ENCODE measurements around the gene VANGL2.
"Not testable (repeated sequence)": the region's sequence is repeated elsewhere in the genome, so short reads cannot be mapped to it uniquely, and the experiment has no call there.

VANGL2 gene

DNA sequence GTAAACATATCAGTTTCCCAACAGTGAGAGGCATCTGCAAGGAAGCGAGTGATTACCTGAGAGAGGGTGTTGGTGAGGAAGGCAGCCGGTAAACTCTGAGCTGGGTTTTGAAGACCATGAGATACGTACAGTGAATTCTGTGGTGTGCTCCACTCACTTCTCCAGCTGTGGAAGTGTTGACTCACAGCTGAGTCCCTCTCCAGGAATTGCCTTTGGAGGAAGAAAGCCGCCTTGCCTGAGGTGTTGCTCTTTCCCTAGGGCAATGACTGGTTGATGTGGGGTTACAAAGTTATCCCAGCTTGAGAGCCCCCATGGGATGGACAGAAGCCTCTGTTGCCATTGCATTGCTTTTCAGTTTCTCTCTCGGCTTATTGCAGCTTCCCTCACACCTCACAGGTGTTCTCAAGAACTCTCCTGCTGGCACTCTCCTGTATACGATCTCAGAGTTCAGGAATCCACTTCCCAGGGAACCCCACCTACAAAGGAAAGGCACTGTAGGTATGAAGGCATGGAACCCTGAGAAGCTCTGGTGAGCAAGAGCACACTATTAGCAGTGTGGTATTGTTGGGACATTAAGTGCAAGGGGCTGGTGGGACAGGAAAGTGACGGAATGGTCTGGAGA lies 22.7 kb upstream of the VANGL2 start:
- no peak for DNase-seq
- peaks cover 13% of the 10 kb centered on the region for H3K4me1 Mint-ChIP-seq
- no peak for ATAC-seq
- no peak overlapping the region for H3K27ac Mint-ChIP-seq
- H3K9me3 Mint-ChIP-seq = no peaks in the 10 kb centered on the region
- no peaks in the 10 kb centered on the region for H3K36me3 Mint-ChIP-seq (ENCODE audit: low read depth)
- no peak overlapping the region for H3K4me3 Mint-ChIP-seq
- H3K27me3 Mint-ChIP-seq = no peaks in the 10 kb centered on the region

DNA sequence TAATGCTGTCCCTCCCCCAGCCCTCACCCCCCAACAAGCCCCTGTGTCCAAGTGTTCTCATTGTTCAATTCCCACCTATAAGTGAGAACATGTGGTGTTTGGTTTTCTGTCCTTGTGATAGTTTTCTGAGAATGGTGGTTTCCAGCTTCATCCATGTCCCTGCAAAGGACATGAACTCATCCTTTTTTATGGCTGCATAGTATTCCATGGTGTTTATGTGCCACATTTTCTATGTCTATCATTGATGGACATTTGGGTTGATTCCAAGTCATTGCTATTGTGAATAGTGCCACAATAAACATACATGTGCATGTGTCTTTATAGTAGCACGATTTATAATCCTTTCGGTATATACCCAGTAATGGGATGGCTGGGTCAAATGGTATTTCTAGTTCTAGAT lies 15.6 kb upstream of the VANGL2 start:
- DNase-seq; H3K36me3 Mint-ChIP-seq (ENCODE audit: low read depth): not testable (repeated sequence)

DNA sequence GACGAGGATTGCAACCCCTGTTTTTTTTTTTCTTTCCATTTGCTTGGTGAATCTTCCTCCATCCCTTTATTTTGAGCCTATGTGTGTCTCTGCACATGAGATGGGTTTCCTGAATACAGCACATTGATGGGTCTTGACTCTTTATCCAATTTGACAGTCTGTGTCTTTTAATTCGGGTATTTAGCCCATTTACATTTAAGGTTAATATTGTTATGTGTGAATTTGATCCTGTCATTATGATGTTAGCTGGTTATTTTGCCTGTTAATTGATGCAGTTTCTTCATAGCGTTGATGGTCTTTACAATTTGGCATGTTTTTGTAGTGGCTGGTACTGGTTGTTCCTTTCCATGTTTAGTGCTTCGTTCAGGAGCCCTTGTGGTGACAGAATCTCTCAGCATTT lies 12.0 kb upstream of the VANGL2 start:
- H3K4me1 Mint-ChIP-seq; H3K9me3 Mint-ChIP-seq; H3K27ac Mint-ChIP-seq; DNase-seq; H3K4me3 Mint-ChIP-seq; H3K36me3 Mint-ChIP-seq (ENCODE audit: low read depth); H3K27me3 Mint-ChIP-seq; ATAC-seq: not testable (repeated sequence)

More for the DNA sequence above, 15.6 kb upstream of the VANGL2 start:
- ATAC-seq, H3K4me3 Mint-ChIP-seq, H3K9me3 Mint-ChIP-seq, H3K27ac Mint-ChIP-seq, H3K27me3 Mint-ChIP-seq, H3K4me1 Mint-ChIP-seq: not testable (repeated sequence)

DNA sequence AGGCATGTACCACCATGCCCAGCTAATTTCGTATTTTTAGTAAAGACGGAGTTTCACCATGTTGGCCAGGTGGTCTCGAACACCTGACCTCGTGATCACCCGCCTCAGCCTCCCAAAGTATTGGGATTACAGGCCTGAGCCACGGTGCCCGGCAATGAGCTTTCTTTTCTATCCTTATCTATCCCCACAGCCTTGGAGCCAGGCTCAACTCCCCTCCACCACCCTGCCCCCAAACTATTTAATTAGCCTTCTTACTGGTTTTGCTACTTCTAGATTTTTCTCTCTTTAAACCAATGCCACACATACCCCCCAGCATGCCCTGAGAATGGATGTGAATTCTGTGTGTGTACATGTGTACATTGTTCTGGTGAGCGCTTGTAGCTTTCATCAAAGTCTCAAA lies 5.7 kb upstream of the VANGL2 start:
- DNase-seq (no peak), ATAC-seq (no peak)
- no peak overlapping the region for H3K27ac Mint-ChIP-seq
- no peaks in the 10 kb centered on the region for H3K9me3 Mint-ChIP-seq
- no peak overlapping the region for H3K4me3 Mint-ChIP-seq
- H3K36me3 Mint-ChIP-seq (ENCODE audit: low read depth) = no peaks in the 10 kb centered on the region
- no peaks in the 10 kb centered on the region for H3K4me1 Mint-ChIP-seq
- peaks cover 3% of the 10 kb centered on the region for H3K27me3 Mint-ChIP-seq

DNA sequence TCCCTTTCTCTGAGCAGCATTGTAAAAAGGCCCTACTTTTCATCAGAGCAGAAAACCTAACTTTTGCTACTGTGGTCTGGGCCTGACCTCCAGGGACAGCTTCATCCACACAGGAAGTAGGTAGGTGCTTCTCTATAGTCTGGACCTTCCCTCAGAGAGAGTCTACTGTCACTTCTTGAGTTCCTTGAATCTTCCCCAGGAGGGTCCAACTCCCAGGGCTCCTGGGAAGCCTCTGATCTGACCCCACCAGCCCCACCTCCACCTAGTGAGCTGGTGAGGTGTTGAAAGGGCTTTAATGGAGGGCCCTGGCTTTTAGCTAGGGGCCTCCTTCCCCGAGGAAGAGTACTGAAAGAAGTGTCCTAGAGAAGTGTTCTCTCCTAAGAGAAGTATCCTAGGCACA lies 2.7 kb upstream of the VANGL2 start:
- H3K36me3 Mint-ChIP-seq (ENCODE audit: low read depth) = no peaks in the 10 kb centered on the region
- peaks cover 11% of the 10 kb centered on the region for H3K4me1 Mint-ChIP-seq
- H3K27ac Mint-ChIP-seq = no peak overlapping the region
- DNase-seq (no peak), ATAC-seq (no peak)
- no peaks in the 10 kb centered on the region for H3K9me3 Mint-ChIP-seq
- peaks cover 14% of the 10 kb centered on the region for H3K27me3 Mint-ChIP-seq
- no peak overlapping the region for H3K4me3 Mint-ChIP-seq

DNA sequence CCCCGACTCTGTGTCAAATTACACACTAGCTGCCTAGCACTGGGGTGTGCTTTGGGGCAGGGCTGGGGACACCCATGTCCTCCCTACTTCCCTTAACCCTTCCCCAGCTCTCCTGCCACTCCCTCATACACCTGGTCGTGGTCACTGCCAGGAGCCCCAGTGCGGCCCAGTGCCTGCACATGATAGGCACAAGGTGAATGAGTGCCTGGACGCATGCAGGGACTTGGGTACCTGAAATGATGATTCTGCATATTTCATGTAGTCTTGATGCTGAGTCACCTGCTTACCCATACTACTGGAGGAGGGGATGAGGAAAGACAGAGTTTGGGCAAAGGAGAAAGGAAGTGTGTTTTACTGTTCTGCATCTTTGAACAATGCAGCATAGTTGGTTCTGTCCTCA lies 1.5 kb upstream of the VANGL2 start:
- Mint-ChIP-seq H3K27me3 (peaks cover 14% of the 10 kb centered on the region), H3K36me3 (ENCODE audit: low read depth) (no peaks in the 10 kb centered on the region), H3K4me1 (peaks cover 11% of the 10 kb centered on the region), H3K4me3 (no peak overlapping the region), H3K9me3 (no peaks in the 10 kb centered on the region), H3K27ac (no peak overlapping the region)
- DNase-seq (no peak), ATAC-seq (peak; percentile 13)

DNA sequence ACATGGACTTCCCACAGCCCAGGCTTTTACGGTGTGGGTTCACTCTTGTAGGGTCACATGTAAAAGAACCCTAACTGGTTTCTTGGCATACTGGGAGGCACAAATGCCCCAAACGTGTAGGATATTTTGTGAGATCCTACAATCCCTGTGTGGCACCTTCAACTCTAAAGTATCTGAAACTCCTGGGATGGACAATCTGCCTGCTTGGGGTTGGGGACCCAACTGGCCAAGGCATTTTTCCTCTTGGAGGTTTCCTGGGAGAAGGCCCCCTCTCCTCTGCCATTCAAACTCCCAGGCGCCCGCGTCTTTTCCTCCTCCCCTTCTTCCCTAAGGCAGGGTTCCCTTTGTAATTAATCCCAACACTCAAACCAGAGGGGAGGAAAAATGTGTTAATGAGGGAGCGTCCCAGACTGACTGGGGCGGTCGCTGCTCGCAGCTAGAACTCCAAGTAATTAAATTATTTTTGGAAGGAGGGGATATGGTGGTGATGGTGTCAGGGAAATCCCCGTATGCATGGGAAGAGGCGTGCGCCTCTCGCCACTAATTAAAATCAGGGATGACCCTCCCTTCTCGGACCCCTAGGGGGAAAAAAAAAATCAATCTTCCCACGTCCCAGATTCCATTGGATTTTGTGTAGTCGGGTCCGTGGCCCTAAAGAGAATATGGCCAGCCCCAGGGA lies 681 bp upstream of the VANGL2 start:
- H3K27ac Mint-ChIP-seq = no peak overlapping the region
- ATAC-seq = no peak
- H3K4me1 Mint-ChIP-seq = peaks cover 11% of the 10 kb centered on the region
- H3K27me3 Mint-ChIP-seq = peaks cover 13% of the 10 kb centered on the region
- no peaks in the 10 kb centered on the region for H3K9me3 Mint-ChIP-seq
- no peaks in the 10 kb centered on the region for H3K36me3 Mint-ChIP-seq (ENCODE audit: low read depth)
- peak overlapping the region; percentile 31 for H3K4me3 Mint-ChIP-seq
- no peak for DNase-seq

DNA sequence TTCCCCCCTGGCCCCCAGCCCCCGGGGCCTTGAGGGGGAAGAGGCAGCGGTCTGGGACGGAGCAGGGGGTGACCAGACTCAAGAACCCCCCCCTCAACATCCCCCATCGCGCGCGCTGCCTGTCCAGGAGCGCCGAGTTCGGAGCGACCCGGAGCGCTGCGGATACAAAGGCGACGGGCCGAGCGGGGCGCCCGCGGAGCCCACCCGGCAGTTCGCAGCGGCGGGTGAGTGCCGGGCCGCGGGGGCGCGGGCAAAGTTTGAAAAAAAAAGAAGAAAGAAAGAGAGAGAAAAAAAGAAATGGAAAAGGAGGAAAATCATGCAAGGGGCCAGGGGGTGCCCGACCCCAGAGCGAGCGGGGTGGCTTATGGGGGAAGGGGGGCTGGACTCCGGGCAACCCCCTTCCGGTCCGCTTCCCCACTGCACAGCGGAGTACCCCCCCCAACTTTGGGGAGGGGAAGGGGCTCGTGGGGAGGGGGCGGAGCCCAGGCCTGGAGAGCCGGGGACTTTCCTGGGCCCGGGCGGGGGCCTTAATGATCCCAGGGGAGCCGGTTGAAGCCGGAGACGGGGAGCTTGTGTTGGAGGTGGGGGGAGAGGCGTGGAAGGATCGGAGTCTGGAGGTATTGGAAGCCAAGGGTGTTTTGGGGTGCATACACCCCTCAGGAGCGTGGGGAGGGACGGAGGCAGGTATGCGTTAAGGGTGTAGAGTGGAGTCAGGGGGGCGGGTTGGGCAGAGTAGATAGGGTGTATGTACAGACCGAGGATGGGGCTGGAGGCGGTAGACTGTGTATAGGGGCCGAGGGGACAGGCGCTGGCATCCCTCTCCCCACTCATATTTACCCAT lies 502 bp downstream of the VANGL2 start:
- Mint-ChIP-seq H3K9me3 (no peaks in the 10 kb centered on the region), H3K4me1 (peaks cover 11% of the 10 kb centered on the region), H3K27me3 (peaks cover 12% of the 10 kb centered on the region), H3K4me3 (peak overlapping the region; percentile 39), H3K27ac (no peak overlapping the region), H3K36me3 (ENCODE audit: low read depth) (no peaks in the 10 kb centered on the region)
- ATAC-seq = peak; percentile 38
- DNase-seq = no peak

DNA sequence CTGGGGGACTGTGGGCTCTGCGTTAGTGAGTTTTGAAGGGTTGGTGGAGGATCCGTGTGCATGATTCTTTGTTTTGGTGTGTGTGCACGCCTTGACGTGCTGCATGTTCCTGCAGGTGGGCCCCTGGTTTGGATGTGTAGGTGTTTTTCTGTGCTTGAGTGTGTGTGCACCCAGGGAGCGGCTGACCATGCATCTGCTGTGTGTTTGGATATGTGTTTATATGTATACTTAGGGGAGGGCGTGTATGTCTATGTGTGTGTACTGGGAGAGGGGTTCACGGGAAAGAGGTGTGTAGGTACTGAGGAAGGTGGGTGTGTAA lies 1.1 kb downstream of the VANGL2 start:
- Mint-ChIP-seq H3K4me1 (peaks cover 11% of the 10 kb centered on the region), H3K27me3 (peaks cover 10% of the 10 kb centered on the region), H3K36me3 (ENCODE audit: low read depth) (no peaks in the 10 kb centered on the region), H3K9me3 (no peaks in the 10 kb centered on the region), H3K27ac (no peak overlapping the region), H3K4me3 (peak overlapping the region; percentile 39)
- DNase-seq = no peak
- peak; percentile 27 for ATAC-seq

DNA sequence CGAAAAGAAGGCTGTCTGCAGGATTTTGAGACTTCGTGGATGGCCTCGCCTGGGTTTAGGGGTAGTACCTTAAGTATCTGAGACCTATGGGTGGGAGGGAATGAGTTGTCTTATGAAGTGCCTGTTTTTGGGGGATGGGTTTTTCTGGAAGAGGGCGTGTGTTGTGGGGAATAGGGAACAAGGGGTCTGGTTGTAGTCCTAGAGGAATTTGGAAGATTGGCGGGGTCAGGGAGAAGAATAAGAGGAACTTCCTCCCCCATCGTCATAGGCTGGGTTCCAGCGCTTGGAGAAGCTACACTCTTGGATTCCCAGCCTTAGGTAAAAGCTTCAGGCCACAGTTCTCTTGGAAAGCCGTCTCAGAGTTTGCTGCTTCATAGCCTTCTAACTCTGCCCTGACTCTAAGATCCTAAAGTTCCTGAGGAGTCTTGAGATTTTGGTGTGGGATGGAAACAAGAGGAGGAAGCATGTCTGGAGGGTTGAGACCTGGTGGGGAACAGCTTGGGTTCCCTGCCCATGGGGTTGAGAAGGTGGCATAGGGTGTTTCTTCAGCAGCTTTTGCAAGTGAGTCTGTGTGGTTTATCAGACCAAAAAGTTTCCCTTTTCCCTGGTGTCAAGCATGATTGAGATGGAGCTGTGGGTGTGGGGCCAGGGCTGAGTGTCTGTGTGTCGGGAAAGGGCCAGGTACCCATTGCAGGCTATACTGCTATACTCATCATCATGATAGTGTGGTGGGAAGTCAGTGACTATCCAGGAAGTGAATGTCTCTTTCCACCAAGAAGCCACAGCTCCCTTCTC lies 1.8 kb downstream of the VANGL2 start:
- Mint-ChIP-seq H3K9me3 (no peaks in the 10 kb centered on the region), H3K4me1 (peaks cover 11% of the 10 kb centered on the region), H3K36me3 (ENCODE audit: low read depth) (no peaks in the 10 kb centered on the region), H3K27me3 (peaks cover 10% of the 10 kb centered on the region), H3K4me3 (peak overlapping the region; percentile 39), H3K27ac (no peak overlapping the region)
- ATAC-seq (no peak), DNase-seq (no peak)

DNA sequence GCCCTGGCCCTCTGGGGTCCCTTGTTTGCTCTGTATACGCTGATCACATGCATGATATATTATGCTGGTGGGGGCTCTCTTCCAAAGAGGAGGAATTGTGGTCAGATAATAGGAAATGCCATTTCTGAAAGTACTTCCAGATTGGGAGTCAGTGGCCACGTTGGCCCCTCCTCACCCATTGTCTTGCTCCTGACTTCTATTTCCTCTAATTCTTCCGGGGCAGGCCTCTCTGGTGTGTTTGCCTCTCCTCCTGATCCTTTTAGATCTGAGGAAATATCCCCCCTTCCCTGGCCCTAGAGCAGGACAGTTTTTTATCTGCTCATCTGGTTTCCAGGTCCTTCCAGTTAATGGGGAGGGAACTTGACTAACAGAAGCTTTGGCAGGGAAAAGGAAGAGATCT lies 2.9 kb downstream of the VANGL2 start:
- no peak overlapping the region for H3K27ac Mint-ChIP-seq
- peaks cover 11% of the 10 kb centered on the region for H3K4me1 Mint-ChIP-seq
- no peak overlapping the region for H3K4me3 Mint-ChIP-seq
- DNase-seq = no peak
- no peaks in the 10 kb centered on the region for H3K9me3 Mint-ChIP-seq
- peaks cover 10% of the 10 kb centered on the region for H3K27me3 Mint-ChIP-seq
- H3K36me3 Mint-ChIP-seq (ENCODE audit: low read depth) = no peaks in the 10 kb centered on the region
- no peak for ATAC-seq

DNA sequence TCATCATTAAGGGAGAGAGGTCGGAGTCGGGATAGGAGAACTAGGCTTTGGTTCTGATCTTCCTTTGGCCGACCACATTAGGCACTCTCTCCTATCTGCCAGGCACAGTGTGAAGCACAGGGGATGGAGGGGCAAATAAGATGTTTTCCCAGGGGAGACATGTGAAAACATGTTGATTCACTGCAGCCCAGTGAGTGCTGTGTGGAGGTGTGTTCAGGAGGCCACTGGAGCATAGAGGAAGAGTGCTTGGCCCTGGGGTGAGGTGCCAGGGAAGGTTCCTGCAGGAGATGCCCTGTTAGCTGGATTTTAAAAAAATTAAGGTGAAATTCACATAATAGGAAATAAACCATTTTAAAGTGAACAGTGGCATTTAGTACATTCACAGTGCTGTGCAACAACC lies 3.7 kb downstream of the VANGL2 start:
- ATAC-seq (no peak), DNase-seq (no peak)
- Mint-ChIP-seq H3K36me3 (ENCODE audit: low read depth) (no peaks in the 10 kb centered on the region), H3K4me1 (peaks cover 11% of the 10 kb centered on the region), H3K27me3 (peaks cover 10% of the 10 kb centered on the region), H3K4me3 (no peak overlapping the region), H3K27ac (no peak overlapping the region), H3K9me3 (no peaks in the 10 kb centered on the region)

DNA sequence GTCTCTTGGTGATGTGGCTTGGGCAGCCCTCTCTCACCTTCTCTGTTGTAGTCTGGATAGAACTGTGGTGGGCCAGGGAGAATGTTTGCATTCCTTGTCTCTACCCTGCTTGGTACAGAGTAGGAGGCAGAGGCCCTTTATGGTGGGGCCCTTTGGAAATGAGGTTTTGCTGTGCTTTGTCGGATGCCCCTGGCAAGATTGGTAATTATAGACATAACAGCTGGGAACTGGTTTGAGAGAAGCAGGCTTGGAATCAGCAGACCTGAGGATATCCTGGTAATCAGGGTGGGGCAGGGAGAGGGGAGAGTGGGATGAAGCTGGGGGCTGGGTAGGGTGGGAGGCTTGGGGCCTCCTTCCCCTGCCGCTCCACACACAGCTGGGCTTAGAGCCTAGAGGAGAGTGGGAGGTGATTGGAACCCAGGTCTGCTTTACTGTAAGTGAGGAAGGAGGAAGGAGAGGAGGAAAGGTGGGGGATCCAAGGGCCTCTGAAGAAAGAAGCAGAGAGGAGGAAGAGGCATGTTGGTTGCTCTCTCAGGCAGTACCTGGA lies 5.0 kb downstream of the VANGL2 start:
- peaks cover 10% of the 10 kb centered on the region for H3K27me3 Mint-ChIP-seq
- DNase-seq (no peak), ATAC-seq (no peak)
- H3K9me3 Mint-ChIP-seq = no peaks in the 10 kb centered on the region
- H3K27ac Mint-ChIP-seq = no peak overlapping the region
- H3K36me3 Mint-ChIP-seq (ENCODE audit: low read depth) = no peaks in the 10 kb centered on the region
- H3K4me3 Mint-ChIP-seq = no peak overlapping the region
- peaks cover 11% of the 10 kb centered on the region for H3K4me1 Mint-ChIP-seq

DNA sequence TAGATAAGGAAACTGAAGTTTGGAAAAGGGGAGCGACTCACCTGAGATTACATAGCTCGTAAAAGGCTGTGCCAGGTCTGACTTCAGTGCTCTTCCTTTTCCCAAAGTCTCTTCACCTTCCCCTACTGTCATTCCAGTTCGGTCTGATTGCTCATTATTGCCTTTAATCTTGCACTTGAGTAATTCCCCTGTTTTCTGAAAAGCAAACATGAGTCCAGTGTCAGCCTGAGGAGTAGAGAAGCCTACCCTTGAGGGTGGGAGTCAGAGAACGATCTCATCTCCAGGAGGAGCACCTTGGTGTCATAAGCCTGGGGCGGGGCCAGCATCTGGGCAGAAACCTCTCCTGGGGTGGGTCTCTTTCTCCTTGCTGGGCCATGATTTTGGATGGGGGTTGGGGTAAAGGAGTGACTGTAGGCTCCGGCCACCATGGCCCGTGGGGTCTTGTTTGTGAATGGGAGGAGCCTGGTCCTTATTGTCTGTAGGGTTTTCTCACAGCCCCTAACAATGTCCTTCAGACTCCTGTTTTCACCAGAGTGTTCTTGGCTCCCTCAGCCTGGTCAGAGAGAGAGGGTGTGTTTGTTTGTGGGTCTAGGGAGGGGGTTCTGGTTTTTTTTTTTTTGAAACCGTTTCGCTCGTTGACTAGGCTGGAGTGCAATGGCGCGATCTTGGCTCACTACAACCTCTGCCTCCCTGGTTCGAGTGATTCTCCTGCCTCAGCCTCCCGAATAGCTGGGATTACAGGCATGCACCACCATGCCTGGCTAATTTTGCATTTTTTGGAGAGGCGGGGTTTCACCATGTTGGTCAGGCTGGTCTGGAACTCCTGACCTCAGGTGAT lies 6.0 kb downstream of the VANGL2 start:
- no peaks in the 10 kb centered on the region for H3K36me3 Mint-ChIP-seq (ENCODE audit: low read depth)
- H3K27me3 Mint-ChIP-seq = peaks cover 7% of the 10 kb centered on the region
- H3K9me3 Mint-ChIP-seq = no peaks in the 10 kb centered on the region
- no peak overlapping the region for H3K27ac Mint-ChIP-seq
- ATAC-seq = no peak
- DNase-seq = no peak
- H3K4me3 Mint-ChIP-seq = no peak overlapping the region
- peaks cover 8% of the 10 kb centered on the region for H3K4me1 Mint-ChIP-seq

Measured in activated naive CD8-positive, alpha-beta T cell treated with anti-CD3 and anti-CD28 coated beads, Interleukin-2, amount 50 U/mL, for 24 hours (primary cell).